LHCN-M2 (cell line): ENCODE data around the gene TMEM182. TPM values are rescaled to one million over a fixed set of nuclear protein-coding genes. Genes with fewer than 3 reads are reported as not detected.

ENCODE experiments used
- DNase-seq: peaks from one replicate; pipeline ENCODE4 v3.0.0-alpha.2; 2012; ENCODE audit warnings: low read depth
- total RNA-seq: library from RNA; depleted of rRNA; stranded (reverse); fragments of >200 nt; gene quantifications from 2 replicates; pipeline ENCODE4 v1.2.3, GENCODE V29; 2014

TMEM182 gene
- total RNA-seq, 1 experiment from 2014 or later: 4.0 TPM

- DNase-seq: no peak
Measured at GRCh38 chr2:102765061-102765460, 3.2 kb downstream of the TMEM182 start.

DNA sequence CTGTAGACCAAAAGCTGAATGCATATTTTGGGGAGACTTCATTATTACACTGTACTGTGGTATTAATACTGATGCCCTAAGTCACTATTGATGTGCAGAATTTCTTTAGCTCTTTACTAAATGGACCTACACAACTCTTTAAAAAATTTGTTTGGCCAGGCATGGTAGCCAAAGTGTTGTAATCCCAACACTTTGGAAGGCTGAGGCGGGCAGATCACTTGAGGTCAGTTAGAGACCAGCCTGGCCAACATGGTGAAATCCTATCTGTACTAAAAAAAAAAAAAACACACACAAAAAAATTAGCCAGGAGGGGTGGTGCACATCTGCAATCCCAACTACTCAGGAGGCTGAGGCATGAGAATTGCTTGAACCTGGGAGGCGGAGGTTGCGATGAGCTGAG is 6.4 kb downstream of the TMEM182 start:
- no peak for DNase-seq

GRCh38 chr2:102768892-102769291 is 7.1 kb downstream of the TMEM182 start:
- DNase-seq: no peak

DNA sequence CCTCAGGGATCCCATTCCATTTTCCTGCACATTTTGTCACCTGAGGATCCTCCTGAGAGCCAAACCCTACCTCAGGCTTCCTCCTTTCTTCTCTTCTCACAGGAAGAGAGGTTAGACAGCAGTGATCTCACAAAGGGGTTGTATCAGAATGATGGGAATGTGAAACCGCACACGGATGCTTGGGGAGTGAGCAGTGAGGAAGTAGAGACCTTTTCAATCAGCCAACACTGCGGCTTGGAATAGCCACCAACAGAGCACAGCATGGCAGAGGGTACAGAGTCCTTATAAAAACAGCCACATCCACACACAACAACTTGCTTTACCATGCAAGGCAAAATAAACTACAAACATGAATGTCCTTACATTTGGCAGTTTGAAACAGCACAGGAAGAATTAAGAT is 8.7 kb downstream of the TMEM182 start:
- no peak for DNase-seq

- DNase-seq: peak; percentile 11
Measured at GRCh38 chr2:102771114-102771513, 9.3 kb downstream of the TMEM182 start.

- no peak for DNase-seq
Measured at GRCh38 chr2:102772659-102773058, 10.8 kb downstream of the TMEM182 start.

DNA sequence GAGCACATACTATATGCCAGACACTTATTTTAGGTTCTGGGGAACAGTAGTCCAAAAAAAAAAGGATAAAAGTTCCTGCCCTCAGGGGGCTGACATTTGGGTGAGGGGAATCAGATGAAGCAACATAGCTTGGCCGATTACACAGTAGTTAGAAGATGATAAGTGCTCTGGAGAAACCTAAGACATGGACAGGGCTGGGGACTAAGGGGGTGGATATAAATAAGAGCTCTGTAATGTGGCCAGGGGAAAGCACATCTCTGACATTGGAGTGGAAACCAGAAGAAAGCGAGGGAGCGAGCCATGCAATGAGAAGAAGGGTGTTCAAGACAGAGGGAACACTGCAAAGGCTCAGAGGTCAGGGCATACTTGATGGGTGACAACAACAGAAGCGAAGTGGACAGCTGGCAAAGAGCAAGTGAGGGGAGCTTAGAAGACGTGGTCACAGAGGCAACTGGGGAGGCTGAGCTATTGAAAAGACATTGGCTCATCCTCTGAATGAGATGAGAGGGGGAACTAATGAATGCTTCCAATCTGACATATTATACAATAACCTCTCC is 11.4 kb downstream of the TMEM182 start:
- DNase-seq: no peak

GRCh38 chr2:102778260-102778659 is 16.4 kb downstream of the TMEM182 start:
- DNase-seq: no peak

GRCh38 chr2:102780467-102780866 is 18.6 kb downstream of the TMEM182 start:
- no peak for DNase-seq

DNA sequence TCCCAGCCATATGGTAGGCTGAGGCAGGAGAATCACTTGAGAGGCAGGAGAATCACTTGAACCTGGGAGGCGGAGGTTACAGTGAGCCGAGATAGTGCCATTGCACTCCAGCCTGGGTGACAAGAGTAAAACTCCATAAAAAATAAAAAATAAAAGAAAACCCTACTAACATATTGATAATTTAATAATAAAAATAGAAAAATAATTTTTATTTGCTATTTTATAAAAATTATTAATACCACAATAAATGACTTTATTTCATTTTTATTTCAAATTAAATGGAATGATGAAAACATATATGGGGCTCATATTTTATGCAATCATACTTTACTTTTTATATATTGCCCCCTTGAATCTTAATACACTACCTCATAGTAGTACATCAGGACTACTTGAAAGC is 20.4 kb downstream of the TMEM182 start:
- no peak for DNase-seq

DNA sequence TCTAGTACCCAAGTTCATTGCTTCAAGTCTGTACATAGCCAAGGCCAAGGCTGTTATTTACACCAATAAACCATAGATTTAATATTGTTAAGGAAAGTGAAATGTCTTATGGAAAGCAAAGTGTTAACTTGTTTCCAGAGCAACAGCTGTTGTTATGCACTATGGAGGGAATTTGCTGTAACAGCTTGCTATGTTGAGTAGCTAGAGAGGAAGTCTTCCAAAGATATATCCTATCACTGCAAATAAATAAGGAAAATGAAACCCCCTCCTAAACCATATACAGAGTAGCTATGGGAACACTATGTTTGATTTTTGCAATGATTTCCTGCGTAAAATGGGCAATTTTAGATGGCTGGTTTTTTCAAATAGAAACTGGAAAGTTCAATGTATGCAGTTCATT is 21.1 kb downstream of the TMEM182 start:
- DNase-seq: no peak

DNA sequence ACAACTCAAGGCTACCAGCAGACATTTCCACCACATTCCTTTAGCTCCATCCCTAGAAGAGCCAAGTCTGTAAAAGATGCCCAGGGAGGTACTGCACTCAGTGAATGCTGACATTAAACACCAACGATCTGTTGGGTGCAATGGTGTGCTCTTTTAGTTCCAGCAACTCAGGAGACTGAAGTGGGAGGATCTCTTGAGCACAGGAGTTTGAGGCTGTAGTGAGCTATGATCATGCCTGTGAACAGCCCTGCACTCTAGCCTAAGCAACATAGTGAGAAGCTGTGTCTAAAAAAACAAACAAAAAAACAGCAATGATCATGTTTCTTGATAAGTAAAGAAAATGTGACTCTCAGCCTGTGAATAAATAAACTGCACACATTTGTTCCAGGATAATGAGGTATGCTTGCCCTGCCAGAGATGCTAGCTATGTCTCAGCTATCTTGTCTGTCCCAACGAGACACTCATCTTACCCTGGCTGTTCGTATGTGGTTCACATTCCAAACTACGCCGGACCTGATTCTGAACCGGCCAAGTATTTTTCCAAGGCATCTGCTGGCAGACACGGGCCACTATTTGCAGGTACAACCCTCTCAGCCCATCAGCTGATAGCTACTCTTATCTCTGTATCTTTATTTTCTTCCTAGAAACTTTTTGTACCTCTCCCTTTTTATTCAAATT is 21.8 kb downstream of the TMEM182 start:
- no peak for DNase-seq

DNA sequence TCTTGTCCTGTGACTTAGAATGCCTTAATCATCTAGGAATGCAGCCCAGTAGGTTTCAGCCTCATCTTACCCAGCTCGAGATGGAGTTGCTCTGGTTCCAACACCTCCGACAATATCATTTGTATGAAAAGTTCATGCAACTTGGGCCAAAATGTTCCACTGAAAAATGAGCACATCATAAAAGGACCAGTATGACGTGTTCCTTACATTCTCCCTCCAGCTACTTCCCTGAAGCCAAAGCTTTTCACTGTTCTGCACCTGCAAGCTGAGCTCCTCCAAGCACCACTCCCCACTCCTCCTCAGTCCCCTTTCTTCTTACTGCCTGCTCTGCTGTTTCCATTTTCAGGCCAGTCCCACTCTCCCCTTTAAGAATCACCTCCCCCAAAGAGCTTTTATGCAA is 23.1 kb downstream of the TMEM182 start:
- DNase-seq: no peak

- no peak for DNase-seq
Measured at GRCh38 chr2:102788216-102788884, 26.5 kb downstream of the TMEM182 start.

DNA sequence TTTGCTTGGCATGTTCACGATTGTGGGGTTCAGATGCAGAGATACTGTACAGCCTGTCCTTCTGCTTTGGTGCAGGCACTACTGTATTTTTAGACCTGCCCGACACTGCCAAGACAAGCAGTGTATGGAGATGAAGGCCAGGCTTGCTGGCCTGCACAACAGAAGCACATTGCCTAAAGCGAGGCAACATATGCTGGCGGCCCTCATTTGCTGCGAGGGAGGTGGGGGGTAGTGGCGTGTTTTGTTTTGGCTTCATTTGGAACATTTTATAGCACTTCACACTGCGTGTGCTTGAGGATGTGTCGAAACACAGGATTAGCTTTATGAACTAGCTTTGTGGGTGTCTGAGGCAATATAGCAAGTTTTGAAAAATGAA is 27.0 kb downstream of the TMEM182 start:
- no peak for DNase-seq

DNA sequence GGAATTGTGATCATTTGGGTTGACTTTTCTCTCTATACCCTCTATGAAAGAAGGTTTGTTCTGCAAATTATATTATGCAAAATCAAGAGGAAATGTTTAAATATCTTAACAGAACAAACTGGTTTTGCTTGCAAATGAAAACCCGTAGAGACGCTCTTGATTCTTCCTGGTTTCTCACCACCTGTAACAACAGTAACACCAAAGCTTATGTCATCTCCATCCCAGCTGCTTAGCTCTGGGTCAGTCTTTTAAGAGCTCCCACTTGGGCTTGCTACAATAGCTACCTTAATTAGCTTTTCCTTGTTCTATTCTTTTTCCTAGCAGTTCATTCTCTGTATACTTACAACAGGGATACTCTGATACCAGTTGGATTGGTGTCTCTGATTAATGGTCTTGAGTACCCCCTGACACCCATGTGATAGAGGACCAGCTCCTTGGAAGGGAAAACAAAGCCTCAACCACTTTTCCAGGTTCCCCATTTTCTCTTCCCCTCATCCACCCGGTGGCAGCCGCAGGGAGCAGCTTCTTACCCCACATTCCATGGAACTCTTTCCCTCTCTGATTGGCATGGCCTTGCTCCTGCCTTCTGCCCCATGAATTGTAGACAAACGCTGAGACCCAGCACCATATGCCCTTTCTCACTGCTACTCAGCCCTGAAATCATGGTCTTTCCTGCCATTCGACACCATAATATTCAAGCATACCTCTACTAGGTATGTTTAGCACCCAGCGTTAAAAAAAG is 27.7 kb downstream of the TMEM182 start:
- no peak for DNase-seq

DNA sequence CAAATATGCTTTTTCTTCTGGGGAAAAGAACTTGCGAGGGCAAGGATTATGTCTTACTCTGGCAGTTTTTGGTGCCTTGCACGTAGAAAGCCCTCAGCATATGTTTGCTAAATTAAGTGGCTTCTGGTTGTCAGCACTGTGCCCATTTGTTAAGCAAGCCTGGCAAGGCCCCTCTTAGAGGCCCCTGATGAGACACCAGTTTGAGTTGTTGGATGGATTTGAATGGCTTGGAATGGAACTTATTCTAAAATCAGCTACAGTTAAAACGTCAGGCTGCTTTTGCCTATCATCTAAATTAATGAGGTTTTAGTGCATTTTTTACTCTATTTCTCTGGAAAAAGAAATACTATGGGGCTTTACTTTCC is 28.2 kb downstream of the TMEM182 start:
- no peak for DNase-seq

DNA sequence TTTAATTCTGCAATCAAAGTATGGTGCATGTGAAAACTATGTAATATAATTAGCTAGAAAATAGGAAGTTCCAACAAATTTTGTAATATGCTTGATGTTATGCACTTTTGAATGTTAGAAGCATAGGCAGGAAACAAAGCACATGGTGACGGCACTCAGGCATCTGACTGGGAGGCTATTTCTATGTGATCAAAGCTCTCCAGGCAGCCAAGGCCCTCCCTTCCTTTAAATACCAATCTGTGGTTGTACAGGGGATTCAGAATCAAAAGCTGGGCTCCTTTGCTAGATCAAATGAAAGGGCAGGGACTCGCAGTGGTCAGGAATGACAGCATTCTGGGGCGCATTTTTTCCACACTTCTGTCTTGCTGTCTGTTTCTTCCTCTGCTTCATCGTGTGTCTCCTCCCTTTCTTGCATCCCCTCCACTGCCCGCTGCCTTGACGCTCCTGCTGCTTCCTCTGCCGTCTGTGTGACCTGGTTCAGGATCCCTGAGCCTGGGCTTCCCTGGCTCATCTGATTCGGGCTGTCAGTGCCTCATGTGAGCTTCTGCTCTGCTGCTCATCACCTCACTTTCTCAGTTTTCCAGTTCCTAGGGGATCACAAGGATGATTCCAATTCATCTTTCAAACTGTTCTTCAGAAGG is 30.9 kb downstream of the TMEM182 start:
- DNase-seq: no peak

DNA sequence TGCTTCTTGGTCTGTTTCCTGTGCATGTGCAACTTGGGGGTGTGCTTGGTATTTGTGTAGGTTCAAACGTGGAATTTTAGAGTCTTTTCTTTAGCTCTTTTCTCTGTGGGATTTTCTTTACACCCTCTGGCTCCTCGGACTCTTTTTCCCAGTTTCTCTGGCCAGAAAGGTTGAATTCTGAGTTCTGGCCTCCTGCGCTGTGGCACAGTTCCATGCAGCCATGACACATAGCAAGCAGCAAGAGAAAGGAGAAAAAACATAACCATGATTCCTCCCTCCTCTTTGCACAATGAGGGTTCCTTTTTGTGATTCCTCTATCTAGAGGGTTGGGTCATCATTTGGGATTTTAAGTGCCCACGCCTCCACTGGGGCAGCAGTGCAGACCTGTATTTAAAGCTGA is 33.8 kb downstream of the TMEM182 start:
- no peak for DNase-seq

DNA sequence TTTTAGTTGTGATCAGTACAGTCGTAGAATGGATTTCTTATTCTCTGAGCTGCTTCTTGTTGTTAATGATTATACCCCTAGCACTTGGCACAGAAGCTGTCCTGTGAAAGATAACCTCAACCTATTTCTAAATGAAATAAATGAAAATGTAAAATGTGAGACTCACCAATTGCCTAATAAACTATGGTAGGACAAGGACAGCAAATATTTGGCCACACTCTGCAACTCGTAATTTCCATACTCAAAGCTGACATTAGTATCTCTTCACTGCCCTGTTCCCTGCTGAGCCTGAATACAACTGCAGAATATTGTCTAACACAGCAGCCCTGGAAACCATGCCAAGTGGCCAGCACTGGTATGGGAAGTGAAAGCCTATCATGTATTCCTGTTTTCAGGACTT is 34.5 kb downstream of the TMEM182 start:
- DNase-seq: no peak

DNA sequence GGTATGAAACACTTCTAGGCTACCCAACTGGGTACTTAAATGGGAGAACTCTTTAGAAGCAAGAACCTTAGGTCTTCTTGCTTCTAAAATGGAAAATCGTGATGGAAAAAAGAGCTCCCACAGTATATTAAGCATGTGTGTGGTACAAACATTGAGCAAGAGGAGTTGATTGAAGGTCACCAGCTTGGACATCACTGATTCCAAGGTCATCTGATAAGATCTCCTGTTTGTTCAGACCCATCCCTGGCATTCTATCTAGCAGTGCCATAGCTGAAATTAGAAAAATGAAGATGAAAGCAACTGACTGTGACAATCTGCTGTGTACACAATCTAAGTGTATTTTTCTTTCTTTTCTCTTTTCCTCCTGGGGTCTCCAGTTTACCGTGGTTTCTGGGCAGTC is 35.7 kb downstream of the TMEM182 start:
- DNase-seq: no peak

DNA sequence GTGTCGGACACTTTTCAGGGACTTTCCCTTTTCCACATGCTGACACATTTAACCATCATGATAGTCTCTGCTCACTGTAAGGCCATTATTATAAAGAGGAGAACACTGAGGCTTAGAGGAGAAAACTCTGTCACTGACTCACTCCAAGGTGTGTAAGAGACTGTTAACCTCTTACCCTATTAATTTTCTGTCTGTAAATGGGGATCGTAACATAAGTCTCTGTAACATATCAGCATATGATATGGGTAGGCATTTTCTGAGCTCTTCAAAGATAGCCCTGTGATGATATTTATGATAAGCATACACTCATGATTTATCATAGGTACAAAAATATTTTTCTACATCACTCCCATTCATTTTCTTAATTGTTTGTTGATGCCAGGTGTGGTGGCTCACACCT is 36.4 kb downstream of the TMEM182 start:
- no peak for DNase-seq
